Neural cell (in vitro differentiated cells): Measurements from ENCODE around the gene CALML4. TPM values are rescaled to one million over a fixed set of nuclear protein-coding genes. Genes with fewer than 3 reads are reported as not detected.

Source experiments
- H2AFZ ChIP-seq: fragments of 200-600, 300-800 bp; sonication (generic), shearing (Covaris generic); 2 replicates; pipeline ENCODE4 v1.6.0; 2014; ENCODE audit warnings: low read depth, mild to moderate bottlenecking, antibody characterized with exemption, low read length, moderate library complexity
- H3F3A ChIP-seq: fragments of 200-600 bp; shearing (Covaris generic); 2 replicates; pipeline ENCODE4 v1.6.1; 2016; ENCODE audit warnings: mild to moderate bottlenecking, moderate library complexity, mixed read lengths, antibody characterized with exemption, low read length; ENCODE audit not compliant: insufficient read depth, poor library complexity, severe bottlenecking
- H3K27ac ChIP-seq: fragments of 200-600, 300-800 bp; sonication (generic), shearing (Covaris generic); 2 replicates; pipeline ENCODE4 v1.5.1; 2014; ENCODE audit warnings: mild to moderate bottlenecking, low read length, moderate library complexity
- H3K27me3 ChIP-seq: fragments of 300-800, 200-600 bp; sonication (generic), shearing (Covaris generic); 2 replicates; pipeline ENCODE4 v1.6.0; 2014; ENCODE audit warnings: mild to moderate bottlenecking, low read depth, low read length, moderate library complexity; ENCODE audit not compliant: insufficient read depth
- H3K36me3 ChIP-seq: fragments of 300-800, 200-600 bp; sonication (generic), shearing (Covaris generic); 2 replicates; pipeline ENCODE4 v1.5.1; 2014; ENCODE audit warnings: mild to moderate bottlenecking, antibody characterized with exemption, low read length, moderate library complexity; ENCODE audit not compliant: insufficient read depth
- H3K4me2 ChIP-seq: fragments of 300-800, 200-600 bp; sonication (generic), shearing (Covaris generic); 2 replicates; pipeline ENCODE4 v1.6.0; 2014; ENCODE audit warnings: mild to moderate bottlenecking, low read length
- H3K4me3 ChIP-seq: fragments of 300-800, 200-600 bp; sonication (generic), shearing (Covaris generic); 2 replicates; pipeline ENCODE4 v1.5.1; 2014; ENCODE audit warnings: mild to moderate bottlenecking, low read length, moderate library complexity
- H3K79me2 ChIP-seq: fragments of 200-600 bp; shearing (Covaris generic); replicated peaks from 2 replicates; pipeline ENCODE4 v1.6.0; 2014; ENCODE audit warnings: mild to moderate bottlenecking, low read length, moderate library complexity; ENCODE audit not compliant: insufficient read depth
- H3K9ac ChIP-seq: fragments of 300-800, 200-600 bp; sonication (generic), shearing (Covaris generic); 2 replicates; pipeline ENCODE4 v1.6.1; 2016; ENCODE audit warnings: mild to moderate bottlenecking, low read length, mixed read lengths
- H3K9me2 ChIP-seq: fragments of 200-600 bp; shearing (Covaris generic); 2 replicates; pipeline ENCODE4 v1.6.1; 2016; ENCODE audit warnings: mild to moderate bottlenecking, low read length, mixed read lengths; ENCODE audit not compliant: insufficient read depth
- H3K9me3 ChIP-seq: fragments of 200-600, 300-800 bp; sonication (generic), shearing (Covaris generic); 2 replicates; pipeline ENCODE4 v1.6.1; 2016; ENCODE audit warnings: mild to moderate bottlenecking, mixed run types, low read length, moderate library complexity, mixed read lengths
- H4K20me1 ChIP-seq: fragments of 200-600 bp; shearing (Covaris generic); 2 replicates; pipeline ENCODE4 v1.6.1; 2016; ENCODE audit warnings: mild to moderate bottlenecking, mixed run types; ENCODE audit not compliant: insufficient read depth
- CTCF ChIP-seq: fragments of 450-650 bp; IDR thresholded peaks from 2 replicates; pipeline ENCODE4 v1.5.1; 2014; ENCODE audit warnings: antibody characterized with exemption, mild to moderate bottlenecking, moderate library complexity; ENCODE audit not compliant: poor library complexity, severe bottlenecking
- EP300 ChIP-seq: fragments of 450-650 bp; conservative IDR thresholded peaks from 2 replicates; pipeline ENCODE4 v1.6.1; 2014; ENCODE audit warnings: antibody characterized with exemption, mild to moderate bottlenecking, moderate library complexity; ENCODE audit not compliant: poor library complexity, severe bottlenecking
- EZH2 ChIP-seq: fragments of 200-600, 300-800 bp; shearing (Covaris generic), sonication (generic); IDR thresholded peaks from 2 replicates; pipeline ENCODE4 v1.6.1; 2014; ENCODE audit warnings: antibody characterized with exemption, low read length, borderline replicate concordance, mild to moderate bottlenecking; ENCODE audit not compliant: insufficient read depth, poor library complexity, severe bottlenecking
- MXI1 ChIP-seq: fragments of 450-650 bp; conservative IDR thresholded peaks from 2 replicates; pipeline ENCODE4 v1.6.1; 2014; ENCODE audit warnings: antibody characterized with exemption, mild to moderate bottlenecking; ENCODE audit not compliant: poor library complexity, severe bottlenecking
- POLR2AphosphoS5 ChIP-seq: IDR thresholded peaks from 2 replicates; pipeline ENCODE4 v1.6.1; 2012
- RAD21 ChIP-seq: fragments of 450-650 bp; conservative IDR thresholded peaks from 2 replicates; pipeline ENCODE4 v1.6.1; 2014; ENCODE audit warnings: antibody characterized with exemption, mild to moderate bottlenecking, moderate library complexity
- REST ChIP-seq: IDR thresholded peaks from 2 replicates; pipeline ENCODE4 v1.6.1; 2012; ENCODE audit warnings: borderline replicate concordance
- SMC3 ChIP-seq: fragments of 450-650 bp; conservative IDR thresholded peaks from 2 replicates; pipeline ENCODE4 v1.6.1; 2014; ENCODE audit warnings: antibody characterized with exemption, mild to moderate bottlenecking, moderate library complexity; ENCODE audit not compliant: poor library complexity
- TAF1 ChIP-seq: IDR thresholded peaks from 2 replicates; pipeline ENCODE4 v1.6.1; 2012; ENCODE audit warnings: low read depth
- polyA plus RNA-seq: library from polyadenylated mRNA; depleted of rRNA; stranded (reverse); fragments of >200 nt; gene quantifications from 2 replicates; pipeline ENCODE4 v1.2.3, GENCODE V29; 2014

The CALML4 gene
- polyA plus RNA-seq, 1 donor from 2014 or later, result 0.43 TPM

DNA sequence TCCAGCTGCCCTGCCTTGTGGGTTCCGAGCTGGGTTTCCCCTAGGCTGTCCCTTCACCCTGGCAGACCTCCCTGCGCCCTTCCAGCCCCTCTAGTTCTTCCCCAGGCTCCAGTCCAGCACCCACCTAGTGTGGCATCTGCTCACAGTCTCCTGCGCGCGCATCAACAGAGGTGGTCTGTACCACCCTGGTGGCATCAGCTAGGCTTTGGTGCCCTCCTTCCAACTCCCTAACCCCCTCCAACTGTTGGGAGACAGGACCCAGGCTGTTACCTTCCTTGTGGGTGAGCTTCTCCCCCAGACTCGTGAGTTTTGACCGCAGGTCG, 8.0 kb downstream of the CALML4 start:
- Histone ChIP-seq H3K4me3 (no peak overlapping the region), H2AFZ (no peak overlapping the region), H3F3A (no peaks in the 10 kb centered on the region), H3K9me2 (no peaks in the 10 kb centered on the region), H3K27ac (no peak overlapping the region), H4K20me1 (no peaks in the 10 kb centered on the region), H3K36me3 (no peaks in the 10 kb centered on the region), H3K9me3 (no peaks in the 10 kb centered on the region), H3K27me3 (no peaks in the 10 kb centered on the region), H3K9ac (no peak overlapping the region), H3K79me2 (no peaks in the 10 kb centered on the region), H3K4me2 (no peak overlapping the region)
- TF ChIP-seq TAF1 (no peak), RAD21 (no peak), REST (no peak), CTCF (no peak), SMC3 (no peak)

- H3K9ac ChIP-seq, result no peak overlapping the region
Observed at GRCh38 chr15:68196445-68197169, 8.5 kb downstream of the CALML4 start.

More at GRCh38 chr15:68196445-68197169, 8.5 kb downstream of the CALML4 start:
- TF ChIP-seq MXI1, result no peak
- TF ChIP-seq SMC3, result no peak
- no peak for TF ChIP-seq TAF1
- TF ChIP-seq RAD21, result no peak
- no peak for TF ChIP-seq EP300
- no peak for TF ChIP-seq POLR2AphosphoS5
- TF ChIP-seq REST, result no peak
- no peak for TF ChIP-seq CTCF
- TF ChIP-seq EZH2, result no peak
- Histone ChIP-seq H4K20me1 (no peaks in the 10 kb centered on the region), H3K27me3 (no peaks in the 10 kb centered on the region), H3K79me2 (no peaks in the 10 kb centered on the region), H3K9me2 (no peaks in the 10 kb centered on the region), H3F3A (no peaks in the 10 kb centered on the region), H3K36me3 (no peaks in the 10 kb centered on the region), H3K9me3 (no peaks in the 10 kb centered on the region), H3K4me2 (no peak overlapping the region), H3K4me3 (no peak overlapping the region), H2AFZ (no peak overlapping the region), H3K27ac (no peak overlapping the region)
